CD4-positive, CD25-positive, alpha-beta regulatory T cell (primary cell): ENCODE data around the gene TACSTD2. TPM values are rescaled to one million over a fixed set of nuclear protein-coding genes. Genes with fewer than 3 reads are reported as not detected.
"Not testable (repeated sequence)": the region's sequence is repeated elsewhere in the genome, so short reads cannot be mapped to it uniquely, and the experiment has no call there.

Experiments used
- ATAC-seq, 2 donors: fragments of 150-1000 bp; cut with Tn5 transposase; one replicate each; pipeline ENCODE4 v1.10.0; 2021; ENCODE audit warnings: low read depth in 2 of 2, moderate number of reproducible peaks in 2 of 2, moderate library complexity in 1 of 2
- DNase-seq, 3 donors: peaks; one replicate each; pipeline versions ENCODE4 v3.0.0 to v3.0.0-alpha.2; 2012 to 2022; ENCODE audit warnings: mixed read lengths in 1 of 3
- H3K27ac ChIP-seq: one replicate; pipeline ENCODE4 v1.7.0; 2013; ENCODE audit warnings: mild to moderate bottlenecking, low read length; ENCODE audit not compliant: insufficient read depth, poor library complexity, severe bottlenecking
- H3K27me3 ChIP-seq: one replicate; pipeline ENCODE4 v1.7.0; 2013; ENCODE audit warnings: low read length; ENCODE audit not compliant: control insufficient read depth, insufficient read depth
- H3K36me3 ChIP-seq: one replicate; pipeline ENCODE4 v1.7.0; 2013; ENCODE audit warnings: mild to moderate bottlenecking, low read length, moderate library complexity; ENCODE audit not compliant: control insufficient read depth, insufficient read depth
- H3K4me1 ChIP-seq: 2 replicates; pipeline ENCODE4 v1.7.0; 2013; ENCODE audit warnings: mild to moderate bottlenecking, low read length; ENCODE audit not compliant: insufficient read depth, control insufficient read depth, poor library complexity, severe bottlenecking
- H3K4me3 ChIP-seq: one replicate; pipeline ENCODE4 v1.7.0; 2013; ENCODE audit warnings: low read depth, mild to moderate bottlenecking, low read length, moderate library complexity
- H3K9me3 ChIP-seq, 2 experiments: 1 replicate in 1 of 2; 2 replicates in 1 of 2; pipeline ENCODE4 v1.7.0; 2013; ENCODE audit warnings: low read length in 2 of 2, mild to moderate bottlenecking in 1 of 2, moderate library complexity in 1 of 2; ENCODE audit not compliant: control insufficient read depth in 2 of 2
- H3K27ac Mint-ChIP-seq, 3 donors: one replicate each; pipeline ENCODE4 v1.8.0; 2020 to 2022; ENCODE audit warnings: mild to moderate bottlenecking in 3 of 3, mixed read lengths in 3 of 3, moderate library complexity in 2 of 3
- H3K27me3 Mint-ChIP-seq: one replicate; pipeline ENCODE4 v1.8.0; 2022; ENCODE audit warnings: mild to moderate bottlenecking, mixed read lengths
- H3K36me3 Mint-ChIP-seq: one replicate; pipeline ENCODE4 v1.8.0; 2020; ENCODE audit warnings: mixed read lengths
- H3K4me1 Mint-ChIP-seq, 4 donors: one replicate each; pipeline ENCODE4 v1.8.0; 2020 to 2022; ENCODE audit warnings: mixed read lengths in 4 of 4, mild to moderate bottlenecking in 1 of 4
- H3K4me3 Mint-ChIP-seq, 4 donors: one replicate each; pipeline ENCODE4 v1.8.0; 2020 to 2022; ENCODE audit warnings: mild to moderate bottlenecking in 4 of 4, mixed read lengths in 4 of 4, moderate library complexity in 3 of 4
- H3K9me3 Mint-ChIP-seq, 7 donors: one replicate each; pipeline ENCODE4 v1.8.0; 2020 to 2022; ENCODE audit warnings: mixed read lengths in 7 of 7, mild to moderate bottlenecking in 3 of 7, moderate library complexity in 2 of 7
- polyA plus RNA-seq, 4 donors: library from polyadenylated mRNA; unstranded; fragments of 300-500 nt; fragmentation: Illumina TruSeq; gene quantifications; one replicate each; pipeline ENCODE4 v1.2.3, GENCODE V29; 2021
- total RNA-seq: library from RNA; stranded (reverse); gene quantifications from one replicate; pipeline ENCODE4 v1.2.3, GENCODE V29; 2022

TACSTD2 gene
- total and polyA plus RNA-seq, 5 donors from 2014 or later, result 0.07 TPM; not detected in 4

DNA sequence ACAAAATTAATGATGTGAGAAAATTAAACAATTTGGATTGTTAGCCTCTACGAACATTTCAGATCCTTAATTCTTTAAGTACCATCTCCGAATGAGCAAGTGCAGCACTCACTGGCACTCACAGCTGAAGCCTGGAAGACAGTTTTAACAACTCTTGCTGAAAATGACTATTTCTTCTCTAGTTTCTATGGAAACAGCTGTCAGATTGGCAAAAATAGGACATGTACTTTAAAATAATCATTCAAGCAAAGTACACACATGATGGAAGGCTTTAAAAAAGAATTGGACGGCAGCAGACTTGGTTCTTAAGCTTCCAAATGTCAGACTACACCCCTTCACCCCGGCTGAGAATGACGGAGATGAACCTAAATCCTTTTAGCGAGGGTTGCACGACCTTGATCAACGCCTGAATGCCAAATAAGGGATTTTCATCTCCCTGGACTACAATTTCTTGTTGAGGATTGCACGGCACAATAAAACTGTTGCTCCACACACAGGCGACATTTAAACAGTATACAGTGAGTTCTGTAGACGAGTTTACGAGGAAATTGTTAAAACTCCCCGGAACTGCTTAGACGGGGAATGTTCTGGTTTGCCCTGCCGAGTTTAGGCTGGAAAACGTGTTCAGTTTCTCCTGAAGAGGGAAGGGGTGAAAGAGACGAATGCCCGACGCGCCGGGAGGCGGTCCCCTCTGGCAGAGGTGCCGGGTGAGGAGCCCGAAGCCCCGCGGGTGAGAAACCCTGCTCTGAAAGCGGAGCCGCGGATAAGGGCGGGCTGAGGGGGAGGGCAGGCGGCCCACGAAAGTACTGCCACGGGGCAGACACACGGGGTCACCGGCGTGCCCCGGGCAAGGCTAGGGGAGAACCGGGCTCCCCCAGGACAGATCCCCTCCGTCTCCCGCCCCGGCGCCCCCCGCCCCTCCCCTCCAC is 31.2 kb downstream of the TACSTD2 start:
- Histone ChIP-seq H3K9me3 (no peaks in the 10 kb centered on the region), H3K27ac (peak overlapping the region; percentile 99), H3K4me1 (peaks cover 10% of the 10 kb centered on the region), H3K36me3 (no peaks in the 10 kb centered on the region), H3K4me3 (peak overlapping the region; percentile 95), H3K27me3 (peaks cover 5% of the 10 kb centered on the region)
- peaks cover 16 to 33% (median 22%) of the 10 kb centered on the region in 4 donors for H3K4me1 Mint-ChIP-seq
- DNase-seq, result peak; percentile 69 to 87 (median 83)
- H3K4me3 Mint-ChIP-seq, result peak overlapping the region; percentile 93 to 96 (median 96)
- H3K36me3 Mint-ChIP-seq, result no peaks in the 10 kb centered on the region
- H3K27ac Mint-ChIP-seq, result peak overlapping the region; percentile 97 to 99 (median 99)
- peak; percentile 68 to 72 for ATAC-seq
- peaks cover 6% of the 10 kb centered on the region for H3K27me3 Mint-ChIP-seq
- H3K9me3 Mint-ChIP-seq, result peaks cover 0 to 1% (median 0%) of the 10 kb centered on the region in 7 donors

DNA sequence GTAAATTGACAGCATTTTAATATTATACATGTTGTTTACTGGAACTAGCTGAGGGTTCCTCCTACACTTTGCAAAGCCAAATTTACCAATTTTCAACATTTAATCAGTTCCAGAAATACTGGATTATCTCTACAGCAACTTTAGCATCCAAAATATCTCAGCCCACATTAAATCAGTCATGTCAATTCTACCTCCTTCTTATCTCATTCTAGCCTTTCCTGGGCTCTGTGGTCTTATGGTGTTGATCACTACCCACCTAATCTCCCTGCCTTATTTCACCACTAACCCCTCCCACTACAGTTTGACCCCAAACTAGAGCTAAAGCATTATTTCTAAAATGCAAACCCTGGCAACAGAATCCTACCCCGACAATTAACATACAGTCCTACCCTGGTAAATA is 33.8 kb downstream of the TACSTD2 start:
- H3K27ac Mint-ChIP-seq, result no peak overlapping the region
- no peak for ATAC-seq
- peaks cover under 1% of the 10 kb centered on the region for H3K36me3 Mint-ChIP-seq
- H3K4me1 ChIP-seq, result peaks cover 10% of the 10 kb centered on the region
- DNase-seq, result no peak
- peaks cover 16 to 36% (median 27%) of the 10 kb centered on the region in 4 donors for H3K4me1 Mint-ChIP-seq
- H3K9me3 ChIP-seq, result no peaks in the 10 kb centered on the region
- H3K27ac ChIP-seq, result no peak overlapping the region
- H3K36me3 ChIP-seq, result no peaks in the 10 kb centered on the region
- peaks cover 6% of the 10 kb centered on the region for H3K27me3 Mint-ChIP-seq
- H3K4me3 Mint-ChIP-seq, result peak overlapping the region in 1 of 4 donors; percentile 30
- H3K27me3 ChIP-seq, result no peaks in the 10 kb centered on the region
- H3K4me3 ChIP-seq, result no peak overlapping the region
- H3K9me3 Mint-ChIP-seq, result no peaks in the 10 kb centered on the region

DNA sequence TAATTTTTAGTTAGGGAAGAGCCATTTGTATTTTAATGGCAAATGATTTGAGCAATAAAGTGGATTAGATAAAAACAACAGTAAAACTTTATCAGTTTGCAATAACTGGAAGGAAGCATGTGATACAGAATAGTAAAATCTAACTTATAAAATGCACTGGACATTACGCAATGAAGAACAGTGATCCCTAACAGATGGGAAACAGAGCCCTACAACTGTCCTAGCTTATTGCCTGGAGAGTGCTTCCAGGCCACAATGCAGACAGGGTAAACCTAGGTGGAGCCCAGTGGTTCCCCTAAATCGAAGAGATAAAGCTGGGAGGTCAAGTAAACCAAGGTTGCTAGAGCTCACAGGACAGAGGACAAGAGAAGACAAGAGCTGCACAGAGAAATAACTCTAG is 37.5 kb downstream of the TACSTD2 start:
- Histone ChIP-seq H3K4me3 (no peak overlapping the region), H3K27me3 (no peaks in the 10 kb centered on the region), H3K4me1 (no peaks in the 10 kb centered on the region), H3K36me3 (no peaks in the 10 kb centered on the region), H3K9me3 (no peaks in the 10 kb centered on the region), H3K27ac (no peak overlapping the region)
- Mint-ChIP-seq H3K4me1 (peaks cover 10 to 25% (median 13%) of the 10 kb centered on the region in 4 donors), H3K27me3 (no peaks in the 10 kb centered on the region), H3K27ac (no peak overlapping the region), H3K4me3 (no peak overlapping the region), H3K9me3 (no peaks in the 10 kb centered on the region), H3K36me3 (peaks cover 8% of the 10 kb centered on the region)
- DNase-seq (no peak), ATAC-seq (no peak)

DNA sequence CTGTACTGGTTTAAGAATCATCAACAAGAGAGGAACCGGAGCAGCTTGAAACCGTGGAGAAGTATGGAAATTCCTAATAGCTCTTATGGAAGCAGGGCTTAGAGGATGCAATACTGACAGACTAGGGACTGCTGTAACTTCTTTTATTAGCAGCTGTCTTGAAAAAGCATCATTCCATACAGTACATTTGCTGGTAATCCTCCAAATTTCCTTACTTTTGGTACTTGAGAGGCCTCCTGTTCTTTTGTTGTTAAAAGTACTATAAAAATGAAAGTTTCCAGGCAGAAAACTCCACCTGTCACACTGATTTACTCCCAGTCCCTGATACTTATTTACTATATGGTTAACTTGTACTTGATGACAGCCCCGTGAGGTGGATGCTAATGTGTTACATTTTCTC is 38.2 kb downstream of the TACSTD2 start:
- Mint-ChIP-seq H3K27me3 (no peaks in the 10 kb centered on the region), H3K9me3 (no peaks in the 10 kb centered on the region), H3K36me3 (peaks cover 10% of the 10 kb centered on the region), H3K27ac (peak overlapping the region in 1 of 3 donors; percentile 40), H3K4me1 (peaks cover 10 to 22% (median 12%) of the 10 kb centered on the region in 4 donors), H3K4me3 (no peak overlapping the region)
- H3K27me3 ChIP-seq, result no peaks in the 10 kb centered on the region
- DNase-seq, result no peak
- no peak overlapping the region for H3K27ac ChIP-seq
- H3K4me1 ChIP-seq, result no peaks in the 10 kb centered on the region
- ATAC-seq, result no peak
- H3K9me3 ChIP-seq, result no peaks in the 10 kb centered on the region
- no peak overlapping the region for H3K4me3 ChIP-seq
- no peaks in the 10 kb centered on the region for H3K36me3 ChIP-seq

DNA sequence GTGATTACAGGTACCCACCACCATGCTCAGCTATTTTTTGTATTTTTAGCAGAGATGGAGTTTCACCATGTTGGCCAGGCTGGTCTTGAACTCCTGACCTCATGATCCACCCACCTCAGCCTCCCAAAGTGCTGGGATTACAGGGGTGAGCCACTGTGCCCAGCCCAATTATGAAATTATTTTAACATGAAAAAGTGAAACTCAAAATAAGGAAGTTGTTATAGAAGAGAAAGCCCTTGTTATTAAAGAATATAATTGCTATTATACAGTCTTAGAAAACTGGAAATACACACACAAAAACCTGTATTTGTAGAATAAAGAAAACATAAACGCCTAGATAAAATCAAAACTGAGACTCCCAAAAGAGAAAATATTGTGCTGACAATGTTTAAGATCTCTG is 45.2 kb downstream of the TACSTD2 start:
- H3K9me3 Mint-ChIP-seq, H3K36me3 ChIP-seq, H3K4me3 ChIP-seq, H3K27ac Mint-ChIP-seq, ATAC-seq, H3K27me3 ChIP-seq, H3K4me3 Mint-ChIP-seq, H3K27ac ChIP-seq, DNase-seq, H3K27me3 Mint-ChIP-seq, H3K4me1 ChIP-seq, H3K9me3 ChIP-seq: not testable (repeated sequence)
- Mint-ChIP-seq H3K36me3 (peaks cover 25% of the 10 kb centered on the region), H3K4me1 (peaks cover 0 to 11% (median 8%) of the 10 kb centered on the region in 4 donors)

DNA sequence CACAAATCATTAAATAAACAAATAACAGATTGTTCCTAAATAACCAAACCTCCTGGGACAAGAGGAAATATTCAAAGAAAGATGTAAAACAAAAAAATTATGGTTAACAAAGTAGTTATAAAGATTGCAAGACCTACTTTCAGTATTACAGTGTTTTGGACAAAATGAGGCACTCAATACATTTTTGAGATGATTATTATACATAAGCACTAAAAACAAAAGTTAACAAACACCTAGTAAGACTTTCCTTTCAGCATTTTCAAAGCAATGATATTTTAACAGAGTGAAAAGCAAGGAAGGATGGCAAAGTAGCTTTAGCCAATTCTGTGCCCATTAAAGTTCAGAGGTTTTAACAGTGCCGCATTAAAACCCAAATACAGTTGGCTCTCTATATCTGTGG is 47.8 kb downstream of the TACSTD2 start:
- Mint-ChIP-seq H3K27me3 (no peaks in the 10 kb centered on the region), H3K9me3 (no peaks in the 10 kb centered on the region), H3K4me1 (peaks cover 2 to 16% (median 8%) of the 10 kb centered on the region in 4 donors), H3K36me3 (peaks cover 27% of the 10 kb centered on the region), H3K27ac (no peak overlapping the region), H3K4me3 (no peak overlapping the region)
- Histone ChIP-seq H3K27me3 (no peaks in the 10 kb centered on the region), H3K36me3 (peaks cover 8% of the 10 kb centered on the region), H3K4me1 (no peaks in the 10 kb centered on the region), H3K4me3 (no peak overlapping the region), H3K9me3 (no peaks in the 10 kb centered on the region), H3K27ac (no peak overlapping the region)
- ATAC-seq (no peak), DNase-seq (no peak)

DNA sequence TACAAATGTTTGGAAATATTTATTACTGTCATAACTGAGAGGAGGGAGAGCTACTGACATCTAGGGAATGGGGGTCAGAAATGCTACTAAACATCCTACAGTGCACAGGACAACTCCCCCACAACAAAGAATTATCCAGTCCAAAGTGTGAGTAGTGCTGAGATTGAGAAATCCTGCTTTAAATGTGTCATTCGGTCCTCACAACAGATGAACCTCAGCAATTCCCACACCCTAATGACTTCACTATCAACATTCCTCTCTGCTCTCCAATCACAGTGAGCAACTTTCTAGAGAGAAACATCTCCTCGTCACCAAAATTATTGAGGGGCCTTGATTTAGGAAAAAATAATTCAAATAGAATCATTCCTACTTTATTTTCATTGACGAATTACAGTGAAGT is 48.5 kb downstream of the TACSTD2 start:
- DNase-seq, result no peak
- H3K36me3 Mint-ChIP-seq, result peaks cover 27% of the 10 kb centered on the region

More for the DNA sequence above, 48.5 kb downstream of the TACSTD2 start:
- Histone ChIP-seq H3K36me3 (peaks cover 13% of the 10 kb centered on the region), H3K27me3 (no peaks in the 10 kb centered on the region), H3K27ac (no peak overlapping the region), H3K4me3 (no peak overlapping the region), H3K4me1 (no peaks in the 10 kb centered on the region), H3K9me3 (no peaks in the 10 kb centered on the region)
- Mint-ChIP-seq H3K9me3 (no peaks in the 10 kb centered on the region), H3K4me1 (peaks cover 0 to 19% (median 8%) of the 10 kb centered on the region in 4 donors), H3K4me3 (no peak overlapping the region), H3K27me3 (no peaks in the 10 kb centered on the region), H3K27ac (no peak overlapping the region)
- ATAC-seq, result no peak
